ENCODE results near the gene COPS7A.
"Not testable (repeated sequence)": the region's sequence is repeated elsewhere in the genome, so short reads cannot be mapped to it uniquely, and the experiment has no call there.

DNA sequence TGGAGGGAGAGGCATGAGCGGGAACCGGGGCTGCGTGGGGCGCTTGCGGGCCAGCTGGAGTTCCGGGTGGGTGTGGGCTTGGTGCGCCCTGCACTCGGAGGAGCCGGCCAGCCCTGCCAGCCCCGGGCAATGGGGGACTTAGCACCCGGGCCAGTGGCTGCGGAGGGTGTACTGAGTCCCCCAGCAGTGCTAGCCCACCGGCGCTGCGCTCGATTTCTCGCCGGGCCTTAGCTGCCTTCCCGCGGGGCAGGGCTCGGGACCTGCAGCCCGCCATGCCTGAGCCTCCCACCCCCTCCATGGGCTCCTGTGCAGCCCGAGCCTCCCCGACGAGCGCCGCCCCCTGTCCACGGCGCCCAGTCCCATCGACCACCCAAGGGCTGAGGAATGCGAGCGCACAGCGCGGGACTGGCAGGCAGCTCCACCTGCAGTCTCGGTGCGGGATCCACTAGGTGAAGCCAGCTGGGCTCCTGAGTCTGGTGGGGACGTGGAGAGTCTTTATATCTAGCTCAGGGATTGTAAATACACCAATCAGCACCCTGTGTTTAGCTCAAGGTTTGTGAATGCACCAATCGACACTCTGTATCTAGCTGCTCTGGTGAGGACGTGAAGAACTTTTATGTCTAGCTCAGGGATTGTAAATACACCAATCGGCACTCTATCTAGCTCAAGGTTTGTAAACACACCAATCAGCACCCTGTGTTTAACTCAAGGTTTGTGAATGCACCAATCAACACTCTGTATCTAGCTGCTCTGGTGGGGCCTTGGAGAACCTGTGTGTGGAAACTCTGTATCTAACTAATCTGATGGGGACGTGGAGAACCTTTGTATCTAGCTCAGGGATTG lies 7.6 kb upstream of the COPS7A start:
- TF ChIP-seq CTCF (IDR thresholded peaks at IDR 0.05); EZH2 (IDR thresholded peaks at IDR 0.05; ENCODE audit: borderline replicate concordance, insufficient read depth, low read depth, low read length, poor library complexity, severe bottlenecking): not testable (repeated sequence)

Data from B cell (primary cell).